HG03469 (cell line): ENCODE measurements around the gene SAMD4A.

Experiments
- ATAC-seq: cut with Tn5 transposase; IDR thresholded peaks from one replicate; pipeline ENCODE4 v1.9.1; 2021; ENCODE audit warnings: mild to moderate bottlenecking, moderate library complexity, moderate number of reproducible peaks; ENCODE audit not compliant: unreplicated experiment

Gene SAMD4A

DNA sequence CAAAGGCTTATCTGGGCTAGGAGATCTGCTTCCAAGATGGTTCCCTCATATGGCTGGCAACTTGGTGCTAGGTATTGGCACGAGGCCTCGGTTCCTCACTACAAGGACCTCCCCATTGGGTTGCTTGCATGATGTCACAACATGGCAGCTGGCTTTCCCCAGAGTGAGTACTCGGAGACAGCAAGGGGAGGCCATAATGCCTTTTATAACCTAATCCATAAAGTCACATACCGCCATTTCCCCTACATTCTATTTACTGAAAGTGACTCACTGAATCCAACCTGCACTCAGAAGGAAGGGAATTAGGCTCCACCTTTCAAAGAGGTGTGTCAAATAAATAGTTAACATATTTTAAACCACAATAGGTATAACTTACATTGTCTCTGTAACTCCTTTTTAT lies 130.9 kb downstream of the SAMD4A start:
- ATAC-seq: no peak

DNA sequence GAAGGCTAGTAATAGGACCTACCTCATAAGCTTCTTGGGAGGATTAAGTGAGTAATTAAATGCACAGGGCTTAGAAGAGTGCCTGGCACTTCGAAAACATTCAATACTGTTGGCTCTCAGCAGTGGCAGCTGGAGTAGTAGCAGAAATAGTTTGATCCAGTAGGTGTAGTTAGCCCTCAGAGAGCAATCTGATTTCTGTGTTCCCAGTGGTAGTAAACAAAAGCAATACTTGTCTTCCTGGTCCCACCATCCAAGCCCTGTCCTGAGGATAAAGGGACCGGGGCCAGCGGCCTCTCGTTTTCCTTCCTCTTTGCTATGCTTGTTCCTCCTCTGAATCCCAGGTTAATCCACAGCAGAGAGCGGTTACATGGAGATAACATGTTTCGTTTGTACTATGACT lies 131.6 kb downstream of the SAMD4A start:
- no peak for ATAC-seq

DNA sequence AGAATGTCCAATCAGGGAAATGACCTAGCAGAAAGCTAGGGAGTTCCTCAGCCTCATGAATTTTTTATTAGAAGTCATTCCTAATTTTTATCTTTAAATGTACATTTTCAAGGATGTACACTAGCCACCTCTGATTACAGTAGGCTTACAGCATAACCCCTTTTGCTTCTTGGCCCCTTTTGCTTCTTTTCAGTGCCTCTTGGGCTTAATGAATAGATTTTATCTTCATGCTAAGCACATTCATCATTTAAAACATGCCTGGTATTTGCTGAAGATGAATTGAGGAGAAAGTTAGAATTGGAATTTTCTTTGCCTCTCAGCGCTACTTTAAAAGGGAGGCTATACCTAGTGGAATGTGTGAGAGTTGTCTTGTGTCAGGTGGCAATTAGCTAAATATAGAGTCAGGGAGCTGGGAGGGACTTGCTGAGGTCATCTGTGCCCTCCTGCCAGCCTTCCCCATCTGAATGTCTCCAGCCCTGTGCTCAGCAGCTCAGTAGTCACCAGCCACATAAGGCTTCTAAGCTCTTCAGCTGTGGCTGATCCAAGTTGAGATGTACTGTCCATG lies 132.1 kb downstream of the SAMD4A start:
- no peak for ATAC-seq

DNA sequence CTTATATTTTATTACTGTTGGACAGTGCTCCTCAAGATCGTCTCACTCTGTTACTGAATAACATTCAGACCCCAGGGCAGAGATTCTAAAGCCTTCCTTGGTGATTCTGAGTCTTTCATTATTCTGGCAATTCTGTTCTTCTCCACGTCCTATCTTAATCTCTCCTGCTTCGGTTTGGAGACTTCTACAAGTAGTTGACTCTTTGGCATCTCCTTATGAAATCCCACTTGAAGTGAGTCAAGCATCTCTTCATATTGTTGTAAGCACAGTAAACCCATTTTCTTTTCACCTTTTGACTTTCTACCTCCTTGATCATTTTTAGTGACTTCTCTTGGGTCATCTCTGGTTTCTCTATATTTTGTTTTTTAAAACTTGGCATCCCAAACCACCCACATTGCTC lies 132.8 kb downstream of the SAMD4A start:
- ATAC-seq: no peak

DNA sequence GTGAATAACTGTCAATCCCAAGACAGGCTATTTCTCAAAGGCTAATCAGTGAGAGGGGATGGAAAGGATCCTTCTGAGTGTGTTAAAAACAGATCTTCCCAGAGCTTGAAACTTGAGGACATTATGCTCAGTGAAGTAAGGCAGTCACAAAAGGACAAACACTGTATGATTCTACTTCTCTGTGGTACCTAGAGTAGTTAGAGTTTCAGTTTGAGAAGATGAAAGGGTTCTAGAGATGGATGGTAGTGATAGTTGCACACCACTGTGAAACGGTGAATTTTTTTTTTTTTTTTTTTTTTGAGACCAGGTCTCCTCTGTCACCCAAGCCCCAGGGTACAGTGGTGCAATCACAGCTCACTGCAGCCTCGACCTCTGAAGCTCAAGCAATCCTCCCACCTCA lies 133.8 kb downstream of the SAMD4A start:
- no peak for ATAC-seq

- no peak for ATAC-seq
Measured at GRCh38 chr14:54702014-54702491, 135.1 kb downstream of the SAMD4A start.

DNA sequence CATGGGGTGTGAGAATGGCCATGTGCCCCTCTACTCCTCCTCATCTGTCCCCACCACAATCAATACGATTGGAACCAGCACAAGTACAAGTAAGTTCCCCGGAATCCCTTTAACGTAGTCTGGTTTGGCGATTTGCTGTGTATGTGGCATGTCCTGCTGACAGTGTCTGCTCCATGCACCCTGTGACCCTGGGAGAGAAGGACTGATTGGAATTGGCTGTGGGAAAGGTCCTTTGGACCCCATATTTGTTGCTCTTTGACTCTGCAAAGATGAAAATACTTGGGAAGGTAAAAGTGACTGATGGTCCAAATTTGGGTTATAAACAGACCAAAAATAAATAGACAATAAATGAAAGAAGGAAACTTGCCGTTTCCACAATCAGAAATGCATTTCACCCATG lies 135.6 kb downstream of the SAMD4A start:
- no peak for ATAC-seq

- ATAC-seq: no peak
Measured at GRCh38 chr14:54703082-54703481, 136.2 kb downstream of the SAMD4A start.

GRCh38 chr14:54703724-54704123 lies 136.8 kb downstream of the SAMD4A start:
- ATAC-seq: no peak

DNA sequence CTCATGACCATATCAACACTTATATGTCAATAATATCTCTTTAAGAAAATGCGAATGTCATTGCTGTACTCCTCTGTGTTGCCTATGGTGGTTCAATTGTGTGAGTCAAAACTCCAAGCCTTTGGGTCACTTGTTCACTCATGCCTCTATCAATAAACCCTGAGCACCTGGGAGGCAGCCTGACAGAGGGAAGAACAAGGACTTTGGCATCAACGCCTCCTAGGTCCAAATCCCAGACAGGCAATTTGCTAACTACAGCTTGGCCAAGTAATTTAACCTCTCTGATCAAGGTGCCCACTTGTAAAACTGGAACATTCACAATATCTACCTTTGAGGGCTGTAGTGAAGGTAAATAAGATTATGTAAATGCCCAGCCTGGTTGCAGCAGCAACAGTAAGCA lies 137.8 kb downstream of the SAMD4A start:
- ATAC-seq: no peak

DNA sequence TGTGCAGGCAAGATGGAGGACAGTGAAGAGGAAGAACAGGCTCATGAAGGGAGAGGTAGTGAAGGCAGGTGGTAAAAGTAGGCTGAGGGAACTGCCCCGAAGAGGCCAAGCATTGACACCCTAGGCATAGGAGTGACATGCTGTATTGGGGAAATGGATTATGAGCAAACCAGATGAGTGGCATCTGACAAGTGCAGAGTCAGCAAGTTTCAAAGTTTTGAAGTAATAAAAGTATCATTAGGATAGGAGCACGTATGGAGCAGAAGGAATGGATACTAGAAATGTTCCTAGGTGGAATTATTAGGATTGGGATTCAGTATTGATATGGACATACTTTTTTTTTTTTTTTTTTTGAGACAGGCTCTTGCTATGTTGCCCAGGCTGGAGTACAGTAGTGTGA lies 139.8 kb downstream of the SAMD4A start:
- ATAC-seq: no peak

- ATAC-seq: no peak
Measured at GRCh38 chr14:54708161-54708560, 141.2 kb downstream of the SAMD4A start.

DNA sequence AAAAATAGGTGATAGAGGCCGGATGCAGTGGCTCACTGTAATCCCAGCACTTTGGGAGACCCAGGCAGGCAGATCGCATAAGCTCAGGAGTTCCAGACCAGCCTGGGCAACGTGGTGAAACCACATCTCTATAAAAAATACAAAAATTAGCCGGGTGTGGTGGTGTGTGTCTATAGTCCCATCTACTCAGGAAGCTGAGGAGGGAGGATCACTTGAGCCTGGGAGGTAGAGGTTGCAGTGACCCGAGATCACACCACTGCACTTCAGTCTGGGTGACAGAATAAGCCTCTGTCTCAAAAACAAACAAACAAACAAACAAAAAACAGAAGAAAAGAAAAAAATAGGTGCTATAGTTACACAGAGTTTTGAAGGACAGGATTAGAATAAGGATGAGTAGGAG lies 142.1 kb downstream of the SAMD4A start:
- no peak for ATAC-seq

GRCh38 chr14:54709444-54709843 lies 142.5 kb downstream of the SAMD4A start:
- peak; percentile 91 for ATAC-seq

DNA sequence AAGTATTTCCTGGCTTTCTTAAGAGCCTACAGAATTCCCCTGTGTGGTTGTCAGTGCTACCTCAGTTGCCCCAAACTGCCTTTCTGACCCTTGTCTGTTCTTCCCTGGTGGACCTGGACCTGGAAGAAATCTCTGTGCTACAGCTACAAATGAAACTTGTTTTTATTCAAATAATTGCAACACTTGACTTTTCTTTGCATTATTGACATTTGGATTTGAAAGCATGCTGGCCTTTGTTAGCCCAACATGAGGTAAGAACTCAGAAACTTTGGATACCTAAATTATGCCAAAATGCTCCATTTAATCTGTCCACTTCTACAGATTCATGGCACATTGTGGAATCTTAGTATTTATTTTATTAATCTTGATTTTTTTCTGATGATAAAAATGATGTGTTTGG lies 142.9 kb downstream of the SAMD4A start:
- ATAC-seq: no peak

DNA sequence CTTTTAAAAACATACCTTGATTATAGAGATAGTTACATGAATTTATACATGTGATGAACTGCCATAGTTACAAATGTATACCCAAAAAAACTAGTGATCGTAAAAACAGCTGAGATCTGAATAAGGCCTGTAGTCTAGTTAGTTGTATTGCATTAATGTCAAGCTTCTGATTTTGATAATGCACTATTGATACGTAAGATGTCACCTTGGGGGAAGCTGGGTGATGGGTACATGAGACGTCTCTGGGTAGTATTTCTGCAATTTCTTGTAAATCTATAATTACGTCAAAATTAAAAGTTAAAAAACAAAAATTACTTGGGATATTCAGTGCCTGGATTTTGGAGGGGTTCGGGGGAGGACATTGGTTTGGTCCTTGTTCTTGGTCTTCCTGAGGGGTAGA lies 144.4 kb downstream of the SAMD4A start:
- no peak for ATAC-seq

GRCh38 chr14:54711812-54712464 lies 145.0 kb downstream of the SAMD4A start:
- no peak for ATAC-seq

DNA sequence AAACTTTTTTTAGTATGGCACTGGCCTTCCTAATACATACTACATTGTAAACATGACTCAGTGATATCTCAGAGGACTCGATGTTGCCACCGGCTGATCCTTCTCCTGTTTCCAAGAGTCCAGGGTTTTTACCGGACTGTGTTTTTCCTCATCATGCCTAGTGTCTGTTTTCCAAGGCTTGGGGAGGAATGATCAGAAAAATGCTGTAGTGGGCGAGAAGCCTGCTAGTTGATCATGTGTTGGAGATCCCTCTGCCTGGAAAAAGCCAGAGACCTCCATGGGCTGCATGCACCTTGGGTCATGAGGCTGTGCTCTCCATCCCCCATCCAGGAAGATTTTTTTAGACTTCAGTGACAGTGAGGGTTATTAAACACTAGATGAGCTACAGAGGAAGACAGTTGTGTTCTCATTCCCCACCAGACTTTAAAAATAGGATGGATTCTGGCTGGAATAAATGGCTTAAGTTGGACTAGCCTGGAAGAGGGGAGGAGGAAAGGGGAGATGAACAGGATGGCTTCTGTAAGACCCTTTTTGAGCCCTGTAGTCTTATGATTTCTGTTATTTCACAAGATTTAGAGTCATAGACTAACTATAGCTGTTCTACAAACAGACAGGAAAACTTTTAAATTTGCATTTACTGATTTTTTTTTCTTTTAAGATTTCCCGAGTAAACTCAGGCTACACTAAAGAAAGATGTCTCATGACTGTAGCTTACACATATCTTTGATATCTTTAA lies 145.7 kb downstream of the SAMD4A start:
- no peak for ATAC-seq

DNA sequence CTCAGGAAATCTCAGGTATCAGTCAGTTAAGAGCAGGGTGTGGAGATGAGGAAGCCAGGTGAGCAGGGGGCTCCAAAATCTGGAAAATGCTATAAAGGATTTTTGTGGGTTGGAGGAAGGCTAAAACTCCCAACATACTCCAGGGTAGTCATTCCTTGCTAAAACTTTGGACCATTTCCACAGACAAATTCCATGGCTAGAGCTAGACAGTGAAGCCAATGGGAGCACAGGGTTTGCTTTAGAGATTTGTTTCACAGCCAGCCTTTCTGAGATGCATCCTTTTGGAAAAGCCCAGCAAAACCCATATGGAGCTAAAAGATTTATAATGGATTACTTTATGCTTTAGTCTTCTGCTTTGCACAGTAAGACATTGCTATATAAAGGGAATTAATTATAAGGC lies 146.5 kb downstream of the SAMD4A start:
- no peak for ATAC-seq

GRCh38 chr14:54715239-54715638 lies 148.3 kb downstream of the SAMD4A start:
- no peak for ATAC-seq

GRCh38 chr14:54715811-54716210 lies 148.9 kb downstream of the SAMD4A start:
- ATAC-seq: no peak

GRCh38 chr14:54716862-54717261 lies 149.9 kb downstream of the SAMD4A start:
- no peak for ATAC-seq
